Left ventricle myocardium inferior (tissue), 1 donor: Measurements from ENCODE around the gene C14orf132. TPM values are rescaled to one million over a fixed set of nuclear protein-coding genes. Genes with fewer than 3 reads are reported as not detected.

Experiments
- DNase-seq: peaks from one replicate; pipeline ENCODE4 v3.0.0-alpha.2; 2020
- H3K27ac ChIP-seq: fragments of 200-600 bp; replicated peaks from 2 replicates; pipeline ENCODE4 v1.8.0; 2021
- H3K27me3 ChIP-seq: fragments of 200-600 bp; 2 replicates; pipeline ENCODE4 v1.8.0; 2021; ENCODE audit warnings: low read depth
- H3K36me3 ChIP-seq: fragments of 200-600 bp; 2 replicates; pipeline ENCODE4 v1.8.0; 2021
- H3K4me1 ChIP-seq: fragments of 200-600 bp; 2 replicates; pipeline ENCODE4 v1.8.0; 2021
- H3K4me3 ChIP-seq: fragments of 200-600 bp; 2 replicates; pipeline ENCODE4 v1.8.0; 2021; ENCODE audit warnings: mild to moderate bottlenecking, moderate library complexity
- H3K9me3 ChIP-seq: fragments of 200-600 bp; replicated peaks from 2 replicates; pipeline ENCODE4 v1.8.0; 2021
- CTCF ChIP-seq: fragments of 200-600 bp; IDR thresholded peaks from 2 replicates; pipeline ENCODE4 v1.8.0; 2021; ENCODE audit warnings: antibody characterized with exemption, mild to moderate bottlenecking, borderline replicate concordance
- intact Hi-C: fragments of 100-400 bp; cut with micrococcal nuclease; formaldehyde crosslinking; loops from one replicate; pipeline ENCODE4 v1.11.0; 2022
- long read RNA-seq: library from polyadenylated mRNA; unstranded; transcript quantifications from one replicate; pipeline ENCODE4 v2.0.0, GENCODE V29; 2021
- total RNA-seq: library from RNA; stranded (reverse); fragmentation: NEBNext Ultra II Directional; extraction: Animal tissue kit (Norgen Biotek cat#: 25700); gene quantifications from one replicate; pipeline ENCODE4 v1.2.1, GENCODE V29; 2021
- donor health status: DM: no; HTN: yes; CAD: no; lungs with severe emphysema.

C14orf132 gene
- 4.8 TPM for total RNA-seq
- long read RNA-seq, full-length matches to known transcripts: 6 of 9 reads
- long read RNA-seq, partial matches to known transcripts: 0 of 9 reads
- long read RNA-seq, other reads (novel, unspliced or antisense): 3 of 9 reads

GRCh38 chr14:96038920-96039632 is at the start of gene C14orf132:
TSS of gene C14orf132 (plus strand) at chr14:96039362. CDS start at chr14:96039501, 139 bp downstream.
- Histone ChIP-seq H3K36me3 (no peaks in the 10 kb centered on the region), H3K9me3 (no peaks in the 10 kb centered on the region), H3K4me1 (peaks cover 31% of the 10 kb centered on the region), H3K27me3 (peaks cover 66% of the 10 kb centered on the region), H3K4me3 (peak within 1 kb of the TSS; percentile 82), H3K27ac (peak within 1 kb of the TSS; percentile 42)
- intact Hi-C loops: no loop called here
- no peak for TF ChIP-seq CTCF
- DNase-seq: peak; percentile 66

GRCh38 chr14:95993768-95994592 is 45.2 kb upstream of the C14orf132 start:
- no peak overlapping the region for H3K27ac ChIP-seq
- no peak for DNase-seq
- intact Hi-C loops: loop anchor here (5.0 to 10.0 kb wide), 2 partner anchors 281 to 432 kb away; no protein-coding TSS in a partner anchor
- no peak overlapping the region for H3K4me3 ChIP-seq
- H3K9me3 ChIP-seq: peaks cover 29% of the 10 kb centered on the region
- H3K4me1 ChIP-seq: no peaks in the 10 kb centered on the region
- H3K36me3 ChIP-seq: no peaks in the 10 kb centered on the region
- peak; percentile 83 for TF ChIP-seq CTCF
- H3K27me3 ChIP-seq: peaks cover 70% of the 10 kb centered on the region

- Histone ChIP-seq H3K27me3 (peaks cover 75% of the 10 kb centered on the region), H3K9me3 (peaks cover 29% of the 10 kb centered on the region), H3K27ac (no peak overlapping the region), H3K4me1 (no peaks in the 10 kb centered on the region), H3K36me3 (no peaks in the 10 kb centered on the region), H3K4me3 (no peak overlapping the region)
- no peak for TF ChIP-seq CTCF
- intact Hi-C loops: loop anchor here (5.0 to 10.0 kb wide), 2 partner anchors 280 to 432 kb away; no protein-coding TSS in a partner anchor
- DNase-seq: no peak
Measured at GRCh38 chr14:95994593-95994928, 44.6 kb upstream of the C14orf132 start.

- intact Hi-C loops: loop anchor here (10.0 kb wide), 1 partner anchor 276 kb away; no protein-coding TSS in a partner anchor
- DNase-seq: no peak
Measured at GRCh38 chr14:95998656-95999055, 40.5 kb upstream of the C14orf132 start.

More at GRCh38 chr14:95998656-95999055, 40.5 kb upstream of the C14orf132 start:
- Histone ChIP-seq H3K4me3 (no peak overlapping the region), H3K9me3 (peaks cover 8% of the 10 kb centered on the region), H3K27ac (no peak overlapping the region), H3K4me1 (no peaks in the 10 kb centered on the region), H3K36me3 (no peaks in the 10 kb centered on the region), H3K27me3 (peaks cover 87% of the 10 kb centered on the region)
- TF ChIP-seq CTCF: peak; percentile 47
